Stimulated activated CD8-positive, alpha-beta memory T cell treated with anti-CD3 and anti-CD28 coated beads, Interleukin-4, amount 100 ng/mL, for 48 hours (primary cell): ENCODE data around the gene CABCOCO1.
"Not testable (repeated sequence)": the region's sequence is repeated elsewhere in the genome, so short reads cannot be mapped to it uniquely, and the experiment has no call there.

Experiments used
- DNase-seq: peaks from one replicate; pipeline ENCODE4 v3.0.0-alpha.2; 2020

CABCOCO1 gene

DNA sequence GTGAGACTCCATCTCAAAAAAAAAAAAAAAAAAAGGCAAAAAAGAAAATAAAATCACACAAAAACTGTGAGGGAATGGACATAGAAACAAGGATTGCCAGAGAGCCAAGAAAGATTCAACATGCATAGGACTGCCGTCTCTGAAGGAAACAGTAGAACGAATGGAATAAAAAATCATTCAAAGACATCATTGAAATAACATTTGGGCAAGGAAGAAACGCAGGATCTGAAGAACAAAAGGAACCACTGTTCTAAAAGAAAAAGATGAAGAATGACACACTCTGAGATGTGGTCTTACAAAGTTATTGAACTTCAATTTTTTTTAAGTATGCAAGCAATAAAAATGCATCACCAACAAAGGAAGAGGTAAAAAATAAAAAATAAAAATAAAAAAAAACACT is 57.2 kb downstream of the CABCOCO1 start:
- DNase-seq, result no peak

- DNase-seq, result no peak
Observed at GRCh38 chr10:61721431-61721830, 58.7 kb downstream of the CABCOCO1 start.

DNA sequence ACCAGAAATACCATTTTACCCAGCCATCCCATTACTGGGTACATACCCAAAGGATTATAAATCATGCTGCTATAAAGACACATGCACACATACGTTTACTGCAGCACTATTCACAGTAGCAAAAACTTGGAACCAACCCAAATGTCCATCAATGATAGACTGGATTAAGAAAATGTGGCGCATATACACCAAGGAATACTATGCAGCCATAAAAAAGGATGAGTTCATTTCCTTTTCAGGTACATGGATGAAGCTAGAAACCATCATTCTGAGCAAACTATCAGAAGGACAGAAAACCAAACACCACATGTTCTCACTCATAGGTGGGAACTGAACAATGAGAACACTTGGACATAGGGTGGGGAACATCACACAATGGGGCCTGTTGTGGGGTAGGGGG is 62.5 kb downstream of the CABCOCO1 start:
- DNase-seq, result not testable (repeated sequence)

GRCh38 chr10:61729596-61729995 is 66.9 kb downstream of the CABCOCO1 start:
- DNase-seq, result no peak

DNA sequence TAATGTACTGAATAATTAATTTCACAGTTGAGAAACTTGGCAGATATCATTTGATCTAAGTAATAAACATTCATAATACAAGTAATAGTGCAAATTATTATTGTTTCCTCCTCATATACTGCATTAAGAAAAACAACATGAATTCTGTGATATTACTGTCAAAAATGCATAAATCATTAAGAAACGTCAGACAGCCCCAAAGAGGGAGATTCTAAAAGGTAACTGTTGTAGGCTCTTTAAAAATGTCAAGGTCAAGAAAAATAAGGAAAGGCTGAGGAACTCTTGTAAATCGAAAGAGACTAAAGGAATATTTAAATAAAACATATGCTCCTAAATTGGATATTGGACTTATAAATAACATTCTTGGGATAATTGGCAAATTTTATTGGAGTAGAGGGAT is 67.9 kb downstream of the CABCOCO1 start:
- no peak for DNase-seq

- no peak for DNase-seq
Observed at GRCh38 chr10:61731638-61732037, 68.9 kb downstream of the CABCOCO1 start.

DNA sequence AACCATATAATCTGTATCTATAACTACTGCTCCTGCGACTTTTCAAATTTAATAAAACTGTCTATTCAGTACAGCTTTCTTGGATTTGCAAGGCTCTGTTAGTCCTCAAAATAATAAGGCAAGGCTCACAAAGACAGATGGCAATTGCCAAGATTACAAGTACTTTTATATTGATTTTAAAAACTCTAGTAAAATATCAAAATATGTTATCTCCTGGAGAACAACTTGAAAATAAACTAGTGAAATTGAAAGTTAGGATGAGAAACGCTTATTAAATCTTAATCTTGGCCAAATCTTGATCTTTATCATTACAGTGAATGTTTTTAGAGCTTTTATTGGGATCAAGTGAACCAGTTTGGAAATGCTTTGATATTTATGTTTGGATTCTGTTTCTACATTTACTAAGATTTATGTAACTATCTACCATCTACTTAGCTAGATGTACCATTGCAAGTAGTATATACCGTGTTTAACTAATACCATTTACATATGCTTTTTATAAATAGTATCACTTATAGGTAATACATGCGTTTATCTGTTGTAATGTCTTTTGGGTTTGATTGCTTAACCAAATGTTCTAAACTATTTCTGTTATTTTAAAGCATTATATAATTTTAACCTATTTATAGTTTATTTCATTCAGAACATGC is 70.0 kb downstream of the CABCOCO1 start:
- DNase-seq, result no peak

DNA sequence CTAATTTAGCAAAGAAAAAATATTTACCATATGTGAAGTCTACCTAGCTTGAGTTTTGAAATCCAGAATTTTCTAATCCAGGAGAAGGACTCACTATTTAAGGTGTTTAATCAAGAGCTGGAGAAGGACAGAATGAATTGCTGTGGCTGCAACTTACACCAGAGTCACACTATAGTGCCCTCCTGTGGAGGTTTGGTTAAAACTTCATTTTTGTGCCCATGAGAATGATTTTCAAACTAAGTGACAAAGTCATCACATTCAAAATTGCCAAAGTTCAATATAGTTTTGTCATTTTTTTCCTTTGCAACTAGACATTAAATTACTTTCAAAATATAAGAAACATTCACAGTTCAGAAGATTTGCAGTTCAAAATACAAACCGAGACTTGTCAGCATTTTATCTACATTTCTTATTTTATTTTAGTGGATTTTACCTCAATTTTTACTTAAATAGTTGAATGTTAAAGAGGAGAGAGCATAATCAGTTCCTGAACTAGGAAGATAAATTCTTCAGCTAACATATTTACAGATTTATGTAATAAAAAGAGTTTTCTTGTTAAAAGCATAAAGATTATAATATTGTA is 70.7 kb downstream of the CABCOCO1 start:
- DNase-seq, result no peak

DNA sequence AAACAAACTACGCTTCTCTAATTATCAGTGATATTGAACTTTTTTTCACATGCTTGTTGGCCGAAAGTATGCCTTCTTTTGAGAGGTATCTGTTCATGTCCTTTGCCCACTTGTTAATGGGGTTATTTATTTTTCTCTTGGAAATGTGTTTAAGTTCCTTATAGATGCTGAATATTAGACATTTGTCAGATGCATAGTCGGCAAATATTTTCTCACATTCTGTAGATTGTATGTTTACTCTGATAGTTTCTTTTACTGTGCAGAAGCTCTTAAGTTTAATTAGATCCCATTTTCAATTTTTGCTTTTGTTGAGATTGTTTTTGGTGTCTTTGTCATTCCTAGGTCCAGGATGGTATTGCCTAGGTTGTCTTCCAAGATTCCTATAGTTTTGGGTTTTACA is 73.2 kb downstream of the CABCOCO1 start:
- no peak for DNase-seq

- DNase-seq, result not testable (repeated sequence)
Observed at GRCh38 chr10:61737455-61737854, 74.7 kb downstream of the CABCOCO1 start.

DNA sequence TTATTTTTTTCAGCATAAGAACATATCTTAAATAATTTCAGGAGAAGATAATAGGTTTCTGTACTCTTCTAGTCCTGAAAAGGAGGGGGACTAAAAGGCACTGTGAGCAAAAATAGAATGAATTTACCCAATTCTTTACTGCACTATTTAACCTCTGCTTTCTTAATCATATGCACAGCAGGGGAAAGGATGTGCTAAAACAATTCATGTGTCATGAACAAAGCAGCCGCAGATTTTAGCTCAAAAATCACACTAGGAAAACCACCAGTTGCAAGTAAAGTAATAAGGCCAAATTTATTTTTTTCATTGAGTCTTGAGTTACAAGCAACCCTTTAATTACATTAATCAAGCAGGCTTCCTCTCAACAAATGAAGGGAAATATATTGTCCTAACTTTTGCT is 80.1 kb downstream of the CABCOCO1 start:
- DNase-seq, result no peak

GRCh38 chr10:61744469-61744868 is 81.7 kb downstream of the CABCOCO1 start:
- peak; percentile 28 for DNase-seq

DNA sequence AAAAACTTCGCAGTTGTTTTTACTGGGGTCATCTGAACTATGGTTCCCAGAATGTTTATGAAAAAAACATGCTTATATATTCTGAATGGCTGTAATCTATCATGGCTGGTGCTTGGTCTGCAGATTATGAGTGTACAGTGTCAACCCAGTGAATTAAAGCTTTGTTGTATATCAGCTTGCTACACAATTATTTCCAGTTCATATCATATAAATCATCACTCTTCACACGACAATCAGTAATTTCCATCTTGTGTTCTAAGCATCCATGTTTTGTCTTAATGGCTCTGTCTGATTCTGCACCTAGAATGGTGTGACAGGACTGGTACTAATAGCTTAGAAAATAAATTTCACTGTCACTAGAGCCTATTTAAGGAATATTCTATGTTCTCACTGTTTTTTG is 83.6 kb downstream of the CABCOCO1 start:
- no peak for DNase-seq

DNA sequence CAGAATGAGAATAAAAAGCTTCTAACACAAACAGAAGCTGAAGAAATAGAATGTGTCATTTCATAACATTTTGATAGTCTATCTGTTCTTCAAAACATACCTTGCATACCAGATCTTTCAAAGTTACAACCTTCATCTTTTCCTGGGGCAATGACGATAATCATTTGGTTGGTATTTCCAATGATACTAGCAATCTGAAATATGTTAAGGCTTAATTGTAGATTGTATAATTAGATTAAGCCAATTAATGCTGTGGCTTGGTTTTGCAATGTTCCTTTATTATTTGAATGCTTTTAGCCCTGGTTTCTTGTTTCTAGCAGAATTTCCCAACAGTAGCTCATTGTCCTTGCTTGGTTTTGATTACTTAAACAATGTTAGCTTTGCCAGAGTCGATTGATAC is 84.6 kb downstream of the CABCOCO1 start:
- no peak for DNase-seq

GRCh38 chr10:61749291-61749690 is 86.6 kb downstream of the CABCOCO1 start:
- no peak for DNase-seq

GRCh38 chr10:61750943-61751471 is 88.3 kb downstream of the CABCOCO1 start:
- DNase-seq, result peak; percentile 79

GRCh38 chr10:61751599-61751998 is 88.9 kb downstream of the CABCOCO1 start:
- DNase-seq, result no peak

DNA sequence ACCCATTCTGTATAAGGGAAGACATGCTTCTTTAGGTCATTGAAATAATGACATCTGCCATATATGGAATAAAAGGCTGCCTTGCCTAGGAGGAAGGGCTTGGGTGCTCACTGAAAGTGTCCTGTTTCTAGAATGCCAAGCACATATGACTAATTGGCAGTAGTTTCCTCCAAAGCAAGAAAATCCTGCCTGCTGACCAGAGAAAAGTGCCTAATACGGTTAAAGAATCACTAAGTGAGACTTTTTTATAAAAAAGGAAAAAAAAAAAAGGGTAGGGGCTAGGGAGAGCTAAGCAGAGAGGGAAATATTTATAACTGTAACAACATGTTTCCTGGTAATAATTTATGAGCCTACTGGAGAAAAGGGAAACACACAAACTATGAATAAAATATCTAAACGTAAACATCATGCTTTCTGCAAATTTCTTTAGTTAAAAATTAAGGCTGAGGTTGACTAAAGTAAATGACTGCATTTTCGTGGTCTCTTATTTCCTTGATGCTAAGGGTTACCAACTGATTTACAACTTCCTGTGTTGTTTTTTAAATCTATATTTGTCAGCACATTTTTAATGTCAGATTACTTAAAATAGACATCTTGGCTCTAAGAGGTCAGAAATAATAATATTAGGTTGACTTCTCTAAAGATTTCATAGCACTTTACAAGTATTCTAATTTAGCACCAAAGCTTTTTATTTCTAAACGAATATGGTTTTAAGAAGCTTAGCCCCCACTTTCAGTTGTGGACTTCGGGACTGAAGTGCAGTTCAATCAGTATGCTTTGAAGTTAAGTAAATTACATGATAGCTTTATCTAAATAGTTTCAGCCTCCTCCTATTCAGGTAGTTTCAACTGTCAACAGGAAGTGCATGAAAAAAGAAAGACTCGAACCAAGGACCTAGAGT is 89.6 kb downstream of the CABCOCO1 start:
- no peak for DNase-seq

GRCh38 chr10:61753453-61753852 is 90.7 kb downstream of the CABCOCO1 start:
- DNase-seq, result no peak

- DNase-seq, result no peak
Observed at GRCh38 chr10:61754587-61755550, 92.1 kb downstream of the CABCOCO1 start.

GRCh38 chr10:61757001-61757400 is 94.3 kb downstream of the CABCOCO1 start:
- DNase-seq, result no peak
